Measurements from ENCODE around the gene AKT3.

The AKT3 gene

GRCh38 chr1:243496806-243497205 is 353.2 kb downstream of the AKT3 start:
- DNase-seq (ENCODE audit: low spot score) = no peak
- Histone ChIP-seq H3K27ac (peak overlapping the region; percentile 62 to 93), H3K4me3 (no peak overlapping the region)
- no peak for TF ChIP-seq CTCF (IDR thresholded peaks at IDR 0.05)

- peak overlapping the region; percentile 59 for H3K4me3 ChIP-seq
- no peak for TF ChIP-seq CTCF (IDR thresholded peaks at IDR 0.05)
- peak overlapping the region; percentile 62 to 93 for H3K27ac ChIP-seq
- DNase-seq (ENCODE audit: low spot score) = no peak
Observed at GRCh38 chr1:243496187-243496646, 353.8 kb downstream of the AKT3 start.

- TF ChIP-seq CTCF (IDR thresholded peaks at IDR 0.05) = no peak
- DNase-seq (ENCODE audit: low spot score) = no peak
- Histone ChIP-seq H3K4me3 (peak overlapping the region; percentile 59), H3K27ac (peak overlapping the region; percentile 62 to 93)
Observed at GRCh38 chr1:243495442-243496186, 354.4 kb downstream of the AKT3 start.

GRCh38 chr1:243494741-243495431 is 355.2 kb downstream of the AKT3 start:
- no peak overlapping the region for H3K4me3 ChIP-seq
- no peak for TF ChIP-seq CTCF (IDR thresholded peaks at IDR 0.05)
- DNase-seq (ENCODE audit: low spot score) = no peak
- H3K27ac ChIP-seq = peak overlapping the region; percentile 62 to 93

- no peak for TF ChIP-seq CTCF (IDR thresholded peaks at IDR 0.05)
- DNase-seq (ENCODE audit: low spot score) = no peak
- peak overlapping the region in 1 of 2 donors; percentile 5 for H3K27ac ChIP-seq
Observed at GRCh38 chr1:243493156-243494129, 356.6 kb downstream of the AKT3 start.

GRCh38 chr1:243490748-243491686 is 359.0 kb downstream of the AKT3 start:
- H3K27ac ChIP-seq = peak overlapping the region in 1 of 2 donors; percentile 13

More at GRCh38 chr1:243493156-243494129, 356.6 kb downstream of the AKT3 start:
- no peak overlapping the region for H3K4me3 ChIP-seq

More at GRCh38 chr1:243490748-243491686, 359.0 kb downstream of the AKT3 start:
- no peak for DNase-seq (ENCODE audit: low spot score)
- H3K4me3 ChIP-seq = no peak overlapping the region
- no peak for TF ChIP-seq CTCF (IDR thresholded peaks at IDR 0.05)
